NCI-H2196 (cell line): ENCODE results near the gene BRMS1.
A peak's percentile ranks its signal among the peaks of the same experiment; 100 is the strongest.
"Not testable (repeated sequence)": the region's sequence is repeated elsewhere in the genome, so short reads cannot be mapped to it uniquely, and the experiment has no call there.

Source experiments
- DNase-seq: peaks from one replicate; lab custom pipeline; 2025; ENCODE audit not compliant: unreplicated experiment; lab: John Stamatoyannopoulos, UW

Gene BRMS1

DNA sequence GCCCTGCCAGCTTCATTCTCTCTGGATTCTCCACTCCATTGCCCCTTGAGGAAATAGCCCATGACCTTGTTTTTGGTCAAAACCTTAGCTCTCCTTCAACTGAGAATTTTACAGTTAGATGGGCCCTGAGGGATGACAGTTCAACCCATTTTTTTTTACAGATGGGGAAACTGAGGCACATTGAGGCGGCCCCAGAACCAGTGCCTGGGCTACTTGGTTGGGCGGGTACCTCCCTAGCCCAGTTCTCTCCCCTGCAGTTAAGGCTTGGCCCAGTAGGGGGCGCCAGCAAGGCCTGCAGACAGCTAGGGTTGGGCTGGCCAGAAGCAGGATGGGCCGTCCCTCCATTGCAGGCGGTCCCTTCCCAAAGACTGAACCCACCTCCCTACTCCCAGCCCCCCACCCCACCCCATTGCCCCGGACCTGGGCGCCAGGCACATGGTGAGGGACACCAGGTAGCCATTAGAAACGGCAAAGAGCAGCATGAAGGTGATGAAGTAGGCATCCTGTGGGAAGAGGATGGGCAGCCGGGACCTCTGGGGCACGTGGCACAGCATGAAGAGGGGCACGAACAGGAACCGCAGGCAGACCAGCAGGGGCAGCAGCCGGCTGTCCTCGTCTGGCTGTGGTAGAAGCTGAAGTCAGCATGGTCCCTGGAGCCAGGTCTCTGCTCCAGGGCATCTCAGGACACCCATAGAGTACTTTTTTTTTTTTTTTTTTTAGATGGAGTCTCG is 19.1 kb upstream of the BRMS1 start:
- peak; percentile 27 for DNase-seq

DNA sequence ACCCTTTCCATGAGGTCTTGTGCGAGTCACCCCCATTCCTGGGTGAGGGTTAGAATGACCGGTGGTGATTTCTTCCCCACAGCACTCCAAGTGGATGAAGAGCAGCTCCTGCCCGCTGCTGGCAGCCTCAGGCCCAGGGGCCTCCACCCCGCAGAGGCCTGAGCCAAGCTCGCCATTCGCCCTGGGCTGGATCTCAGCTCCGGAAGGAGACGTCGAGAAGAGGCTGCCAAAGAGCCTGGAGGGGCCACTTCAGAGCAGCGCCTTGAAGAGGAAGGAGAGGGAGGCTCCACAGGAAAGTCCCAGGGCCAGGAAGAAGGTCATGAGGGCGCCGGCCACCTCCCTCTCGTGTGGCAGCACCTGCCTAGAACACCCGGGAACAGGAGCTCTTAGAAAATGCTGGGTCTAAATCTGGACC is 18.3 kb upstream of the BRMS1 start:
- DNase-seq = peak; percentile 27

DNA sequence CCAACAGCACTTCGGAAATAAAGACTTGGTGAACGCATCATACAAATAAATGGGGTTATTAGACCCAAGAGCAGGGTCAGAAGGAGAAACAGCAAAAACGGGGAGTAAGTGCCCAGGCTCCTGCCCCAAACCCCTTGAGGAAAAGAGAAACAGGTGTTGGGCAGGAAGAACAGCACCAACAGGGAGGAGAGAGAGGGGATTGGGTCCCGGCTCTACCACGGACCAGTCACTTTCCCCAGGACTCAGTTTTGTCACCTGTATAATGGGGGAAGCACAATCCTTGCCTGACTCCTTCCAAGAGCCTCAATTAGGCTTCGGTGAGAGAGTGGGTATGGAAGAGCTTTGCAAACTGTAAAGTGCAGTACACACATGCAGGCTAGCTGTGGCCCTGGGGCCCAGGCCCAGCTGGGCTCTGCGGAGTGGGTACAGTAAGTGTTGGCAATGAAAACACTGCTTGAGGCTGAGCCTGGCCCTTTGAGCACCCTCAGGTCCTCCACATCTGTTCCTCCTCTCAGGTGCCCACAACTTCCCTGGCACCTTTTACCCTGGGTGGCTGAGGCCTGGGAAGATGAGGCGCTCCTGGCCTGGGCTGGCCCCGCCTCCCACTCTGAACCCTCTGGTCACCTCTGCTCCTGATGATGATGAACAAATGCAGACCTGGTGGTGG is 17.7 kb upstream of the BRMS1 start:
- no peak for DNase-seq

DNA sequence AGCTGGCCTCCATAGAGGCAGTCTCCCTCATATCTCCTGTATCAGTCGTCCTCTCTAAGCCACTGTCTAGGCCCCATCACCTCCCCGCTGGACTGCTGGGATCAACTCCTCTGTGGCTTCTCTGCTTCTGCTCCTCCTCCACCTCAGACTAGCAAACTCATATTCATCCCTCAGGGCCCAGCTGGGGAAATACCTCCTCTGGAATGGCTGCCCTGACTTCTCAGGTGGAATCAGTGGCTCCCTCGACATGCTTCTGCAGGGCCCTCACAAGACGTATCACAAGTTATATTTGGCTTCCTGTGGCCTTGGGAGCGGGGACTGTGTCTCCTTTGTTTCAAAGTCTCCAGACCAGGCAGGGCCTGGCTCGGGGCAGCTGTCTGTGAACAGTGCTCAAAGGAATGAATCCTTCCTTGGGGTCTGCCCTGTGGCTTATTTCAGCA is 16.6 kb upstream of the BRMS1 start:
- no peak for DNase-seq

DNA sequence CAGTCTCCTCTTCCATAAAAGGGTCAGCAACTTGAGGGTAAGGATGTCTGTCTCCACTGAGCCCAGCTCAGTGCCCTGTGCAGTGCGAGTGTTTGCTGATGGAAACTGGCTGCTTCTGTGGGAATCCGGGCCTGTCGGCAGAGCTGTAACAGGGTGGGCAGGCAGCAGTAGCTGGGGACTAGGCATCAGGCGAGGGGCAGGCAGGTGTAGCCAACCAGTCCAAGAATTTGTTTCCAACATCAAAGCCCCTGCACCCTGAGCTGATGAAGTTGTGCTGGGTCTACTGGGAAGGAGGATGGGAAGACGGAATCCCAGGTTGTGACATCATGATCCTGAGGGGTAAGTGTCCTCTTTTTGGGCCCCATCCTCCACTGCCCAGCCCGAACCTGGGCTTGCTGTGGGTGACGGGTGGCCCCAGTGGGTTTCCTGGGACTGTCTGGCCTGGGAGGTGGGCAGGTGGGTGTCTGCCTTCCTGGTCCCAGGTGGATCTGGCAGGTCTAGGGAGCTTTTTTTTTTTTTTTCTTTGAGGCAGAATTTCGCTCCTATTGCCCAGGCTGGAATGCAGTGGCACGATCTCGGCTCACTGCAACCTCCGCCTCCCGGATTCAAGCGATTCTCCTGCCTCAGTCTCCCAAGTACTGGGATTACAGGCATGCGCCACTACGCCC is 15.6 kb upstream of the BRMS1 start:
- DNase-seq = no peak

DNA sequence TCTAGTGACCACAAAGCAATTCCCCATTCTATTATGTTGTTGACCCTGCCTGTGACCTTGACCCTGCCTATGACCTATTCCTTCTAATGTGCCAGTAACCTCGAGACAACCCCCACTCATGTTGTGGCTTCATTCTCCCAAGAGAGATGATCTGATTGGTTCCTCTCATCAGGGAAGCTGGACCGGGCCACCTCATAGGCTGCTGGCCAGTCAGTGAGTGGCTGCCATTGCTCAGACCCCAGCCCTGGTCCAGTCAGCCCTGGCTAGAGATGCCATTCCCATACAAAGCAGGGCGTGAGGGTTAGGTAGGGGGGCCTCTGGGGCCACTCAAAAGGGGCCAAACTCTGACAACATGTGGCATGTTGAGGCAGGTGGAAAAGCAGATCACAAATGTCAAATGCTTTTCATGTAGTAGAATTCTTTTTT is 14.8 kb upstream of the BRMS1 start:
- DNase-seq = no peak

DNA sequence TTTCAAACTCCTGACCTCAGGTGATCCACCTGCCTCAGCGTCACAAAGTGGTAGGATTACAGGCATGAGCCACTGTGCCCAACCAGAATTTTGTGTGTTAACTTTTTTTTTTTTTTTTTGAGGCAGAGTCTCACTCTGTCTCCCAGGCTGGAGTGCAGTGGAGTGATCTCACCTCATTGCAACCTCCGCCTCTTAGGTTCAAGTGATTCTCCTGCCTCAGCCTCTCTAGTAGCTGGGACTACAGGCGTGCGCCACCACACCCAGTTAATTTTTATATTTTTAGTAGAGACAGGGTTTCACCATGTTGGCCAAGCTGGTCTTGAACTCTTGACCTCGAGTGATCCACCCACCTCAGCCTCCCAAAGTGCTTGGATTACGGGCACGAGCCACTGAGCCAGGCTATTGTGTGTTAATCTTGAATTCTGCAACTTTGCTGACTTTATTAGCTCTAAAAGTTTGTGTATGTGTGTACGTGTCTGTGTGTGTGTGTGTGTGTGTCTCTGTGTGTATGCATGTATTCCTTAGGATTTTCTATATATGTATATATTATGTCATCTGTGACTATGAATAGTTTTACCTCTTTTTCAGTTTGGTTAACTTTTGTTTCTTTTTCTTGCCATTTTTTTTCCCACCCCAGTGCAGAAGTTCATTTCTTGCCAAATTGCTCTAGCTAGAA is 5.8 kb upstream of the BRMS1 start:
- not testable (repeated sequence) for DNase-seq

DNA sequence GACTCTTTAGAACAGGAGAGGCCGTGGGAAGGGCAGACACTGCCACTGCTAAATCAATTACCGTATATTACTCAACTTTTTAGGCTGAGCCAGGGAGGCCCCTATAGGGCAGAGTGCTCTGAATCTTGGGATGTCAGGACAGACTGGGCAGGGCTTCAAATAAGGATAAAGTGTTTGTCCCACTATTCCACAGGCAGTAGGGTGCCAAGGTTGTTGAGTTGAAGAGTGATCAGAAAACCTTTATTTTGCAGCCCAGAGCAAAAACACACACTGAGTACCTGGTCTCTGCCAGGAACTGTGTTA is 4.1 kb upstream of the BRMS1 start:
- DNase-seq = no peak

DNA sequence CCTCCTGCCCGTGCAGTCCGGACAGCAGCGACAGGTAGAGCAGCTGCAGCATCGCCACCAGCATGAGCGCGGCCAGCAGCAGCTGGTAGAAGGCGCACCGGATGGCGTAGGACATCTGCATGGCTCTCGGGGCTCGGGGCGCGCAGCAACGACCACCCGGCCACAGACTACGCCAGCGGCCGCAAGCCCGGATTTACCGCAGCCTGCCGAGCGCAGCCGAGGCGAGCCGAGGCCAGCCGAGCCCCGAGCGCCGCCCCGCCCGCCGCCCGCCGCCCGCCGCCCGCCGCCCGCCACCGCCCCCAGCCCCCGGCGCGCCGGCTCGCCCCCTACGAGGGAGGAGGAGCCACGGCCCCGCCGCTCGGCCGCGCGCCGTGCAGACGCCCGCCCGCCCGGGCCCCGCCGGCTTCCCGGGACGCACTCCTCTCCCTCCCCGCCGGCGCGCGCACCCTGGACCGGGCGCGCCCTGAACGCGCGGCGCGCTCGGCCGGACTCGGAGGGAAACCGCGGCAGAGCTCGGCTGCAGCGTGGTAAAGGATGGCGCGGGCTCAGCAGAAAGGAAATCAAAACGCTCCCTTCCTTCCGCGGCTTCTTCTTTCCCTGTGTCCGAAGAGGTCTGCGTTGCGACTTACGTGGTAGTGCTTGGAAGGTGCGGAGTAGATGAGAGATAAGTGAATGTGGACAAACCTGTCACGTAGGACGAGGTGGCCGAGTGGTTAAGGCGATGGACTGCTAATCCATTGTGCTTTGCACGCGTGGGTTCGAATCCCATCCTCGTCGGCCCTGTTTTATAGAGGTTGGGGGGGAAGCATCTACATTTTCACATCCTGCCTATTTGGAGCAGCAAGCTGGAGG is 2.7 kb upstream of the BRMS1 start, which contains the start of gene B4GAT1:
Gene B4GAT1, minus strand, starts transcription at position 205 of the 852 bp plus-strand sequence. Its CDS starts 84 bp downstream, at position 121.
- peak; percentile 83 for DNase-seq

DNA sequence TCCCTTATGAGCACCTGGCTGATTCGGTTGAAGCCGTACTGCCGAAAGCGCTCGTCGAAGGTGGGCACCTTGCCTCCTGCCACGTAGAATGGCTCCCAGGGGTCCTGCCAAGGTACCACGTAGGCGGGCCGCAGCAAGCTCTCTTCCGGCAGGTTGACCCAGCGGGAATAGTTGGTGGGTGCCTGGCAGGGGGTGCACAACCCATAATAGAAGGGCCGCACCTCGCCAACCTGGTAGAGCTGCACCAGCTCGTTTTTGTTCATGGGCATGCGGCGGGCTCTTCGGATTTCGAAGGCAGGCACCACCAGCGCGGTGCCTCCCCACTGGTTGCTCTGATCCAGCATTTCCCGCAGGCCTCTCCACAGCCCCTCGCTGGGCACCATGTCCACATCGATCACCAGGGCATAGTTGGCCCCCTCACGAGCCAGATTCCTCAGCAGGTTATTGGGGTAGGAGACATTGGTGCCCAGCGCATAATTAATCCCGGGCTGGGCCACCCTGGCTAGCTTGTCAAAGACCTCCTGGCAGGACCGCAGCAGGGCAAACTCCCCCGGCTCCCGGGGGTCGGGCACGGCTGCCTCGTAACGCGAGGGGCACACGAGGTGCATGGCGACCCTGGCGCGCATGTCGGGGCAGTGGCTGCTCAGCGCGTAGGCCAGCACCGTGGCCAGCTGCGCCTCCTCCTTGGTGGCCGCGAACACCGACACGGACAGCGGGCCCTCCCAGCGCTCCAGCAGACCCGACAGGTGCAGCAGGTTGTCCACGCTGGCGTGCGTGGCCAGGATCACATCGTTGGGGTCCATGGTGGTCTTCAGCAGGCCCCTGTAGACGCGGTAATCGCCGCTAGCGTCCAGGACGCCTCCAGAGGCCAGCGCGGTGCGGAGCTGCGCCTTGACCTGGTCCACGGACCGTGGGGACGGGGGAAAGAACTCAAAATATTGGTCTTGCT is 1.8 kb upstream of the BRMS1 start:
- no peak for DNase-seq

DNA sequence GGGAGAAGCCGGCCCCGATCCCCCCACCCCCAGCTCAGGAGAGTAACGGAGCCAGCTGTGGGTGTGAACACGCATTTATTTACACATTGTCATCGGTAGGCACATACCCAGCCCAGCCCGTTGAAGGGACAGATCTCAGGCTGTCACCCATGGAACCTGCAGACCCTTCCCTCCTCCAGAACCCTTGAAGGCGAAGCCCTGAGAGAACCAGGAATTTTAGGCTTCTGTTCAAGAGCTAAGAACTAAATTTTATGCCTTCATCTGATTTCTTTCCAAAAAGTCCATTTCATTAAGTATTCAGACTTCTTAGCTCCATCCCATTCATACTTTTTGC is 379 bp upstream of the BRMS1 start:
- DNase-seq = no peak

DNA sequence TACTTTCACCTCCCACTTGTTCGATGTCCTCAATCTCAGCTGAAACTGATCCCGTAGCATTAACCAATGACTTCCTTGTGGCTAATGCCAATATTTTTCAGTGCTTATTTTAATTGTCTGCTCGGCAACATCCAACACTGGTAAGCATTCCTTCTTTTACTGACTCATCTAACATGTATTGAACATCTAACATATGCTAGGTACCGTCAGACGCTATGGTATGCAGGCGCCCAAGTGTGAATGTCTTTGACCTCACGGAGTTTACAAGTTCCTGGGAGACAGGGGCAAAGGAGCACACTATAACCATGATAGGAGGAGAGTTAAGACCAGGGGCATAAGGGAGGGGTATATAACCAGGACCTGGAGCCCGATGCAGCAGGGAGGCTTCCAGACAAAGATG is 1.7 kb downstream of the BRMS1 start:
- DNase-seq = no peak

DNA sequence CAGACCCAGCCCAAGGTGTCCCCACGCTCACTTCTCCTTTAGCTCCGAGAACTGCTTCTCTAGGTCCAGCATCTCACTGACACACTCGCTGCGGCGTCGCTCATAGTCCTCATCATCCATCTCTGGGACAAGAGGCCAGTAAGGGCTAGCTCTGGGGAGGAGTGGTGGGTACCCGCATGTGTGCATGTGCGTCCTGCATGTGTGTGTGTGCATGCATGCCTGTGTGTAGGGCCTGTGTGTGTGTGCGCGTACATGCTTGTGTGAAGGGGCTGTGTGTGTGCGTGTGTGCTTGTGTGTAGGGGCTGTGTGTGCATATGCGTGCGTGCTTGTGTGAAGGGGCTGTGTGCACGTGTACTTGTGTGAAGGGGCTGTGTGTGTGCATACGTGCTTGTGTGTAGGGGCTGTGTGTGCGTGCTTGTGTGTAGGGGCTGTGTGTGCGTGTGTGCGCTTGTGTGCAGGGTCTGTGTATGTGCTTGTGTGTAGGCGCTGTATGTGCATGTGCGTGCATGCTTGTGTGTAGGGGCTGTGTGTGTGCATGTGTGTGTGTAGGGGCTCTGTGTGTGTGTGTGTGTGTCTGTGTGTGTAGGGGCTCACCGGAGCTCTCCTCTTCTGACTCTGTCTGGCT is 3.3 kb downstream of the BRMS1 start:
- no peak for DNase-seq

DNA sequence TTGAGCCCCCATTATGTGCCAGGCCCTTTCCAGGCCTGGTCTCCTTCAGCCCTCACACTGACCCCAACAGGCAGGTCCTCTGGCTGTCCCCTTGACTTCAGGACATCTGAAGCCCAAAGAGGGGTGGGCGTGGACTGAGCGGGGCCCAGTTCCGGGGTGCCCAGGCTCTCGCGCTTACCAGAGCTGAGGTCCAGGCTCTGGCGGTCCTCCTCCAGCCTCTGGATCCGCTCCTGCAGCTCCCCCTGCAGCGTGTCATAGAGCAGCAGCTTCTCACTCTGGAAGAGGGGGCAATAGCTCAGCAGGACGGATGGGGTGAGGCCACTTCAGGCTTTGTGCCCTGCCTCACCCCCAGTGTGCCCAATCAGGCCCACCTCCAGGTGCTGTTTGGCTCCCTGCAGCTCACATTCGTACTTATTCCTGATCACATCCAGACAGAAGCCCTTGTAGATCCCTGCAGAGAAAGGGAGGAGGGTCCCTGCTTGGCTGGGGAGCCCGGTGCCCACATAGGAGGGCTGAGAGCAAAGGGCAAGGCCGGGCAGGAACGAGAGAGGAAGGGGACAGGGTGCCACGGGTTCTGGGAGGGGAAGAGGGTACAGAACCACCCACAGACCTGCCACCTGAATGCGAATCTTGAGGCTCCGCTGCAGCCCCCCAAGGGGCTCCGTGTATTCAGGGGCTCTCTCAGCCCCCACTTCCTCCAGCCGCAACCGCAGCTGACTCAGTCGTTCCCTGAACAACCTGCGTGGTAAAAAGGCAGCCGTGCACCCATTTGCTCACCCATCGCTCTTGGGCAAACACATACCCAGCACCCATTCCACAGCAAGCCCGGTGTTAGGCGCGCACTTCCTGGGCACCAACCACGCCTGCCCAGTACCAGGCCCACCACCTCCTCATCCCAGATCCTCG is 4.1 kb downstream of the BRMS1 start:
- no peak for DNase-seq

DNA sequence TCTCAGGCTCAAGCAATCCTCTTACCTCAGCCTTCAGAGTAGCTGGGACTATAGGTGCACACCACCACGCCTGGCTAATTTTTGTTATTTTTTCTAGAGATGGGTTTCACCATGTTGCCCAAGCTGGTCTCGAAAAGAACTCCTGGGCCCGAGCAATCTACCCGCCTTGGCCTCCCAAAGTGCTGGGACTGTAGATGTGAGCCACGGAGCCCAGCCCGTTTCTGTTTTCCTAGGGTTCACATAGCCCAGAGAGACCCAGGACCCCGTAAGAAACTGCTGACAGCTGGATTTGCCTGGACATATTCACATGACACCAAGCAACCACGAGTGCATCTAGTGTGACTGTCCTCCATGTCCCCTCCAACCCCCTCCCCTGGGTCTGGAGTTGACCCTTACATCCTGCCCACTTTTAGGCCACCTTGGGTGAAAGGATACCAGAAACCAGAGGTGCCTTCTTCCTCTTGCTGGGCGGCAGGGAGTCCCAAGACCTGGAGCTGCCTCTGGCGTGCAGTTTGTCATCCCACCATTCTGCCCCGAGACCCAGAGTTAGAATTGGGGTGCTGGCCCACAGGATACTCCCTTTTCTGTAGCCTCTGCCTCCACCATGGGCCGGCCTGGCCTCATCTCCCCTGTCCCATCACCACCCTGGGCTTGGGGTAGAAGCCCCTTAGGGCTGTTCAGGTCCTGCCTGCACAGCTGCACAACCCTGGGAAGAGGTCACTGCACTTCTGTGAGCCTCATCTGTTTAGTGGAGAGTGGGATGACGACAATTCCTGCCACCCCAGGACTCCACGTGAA is 5.0 kb downstream of the BRMS1 start:
- no peak for DNase-seq

DNA sequence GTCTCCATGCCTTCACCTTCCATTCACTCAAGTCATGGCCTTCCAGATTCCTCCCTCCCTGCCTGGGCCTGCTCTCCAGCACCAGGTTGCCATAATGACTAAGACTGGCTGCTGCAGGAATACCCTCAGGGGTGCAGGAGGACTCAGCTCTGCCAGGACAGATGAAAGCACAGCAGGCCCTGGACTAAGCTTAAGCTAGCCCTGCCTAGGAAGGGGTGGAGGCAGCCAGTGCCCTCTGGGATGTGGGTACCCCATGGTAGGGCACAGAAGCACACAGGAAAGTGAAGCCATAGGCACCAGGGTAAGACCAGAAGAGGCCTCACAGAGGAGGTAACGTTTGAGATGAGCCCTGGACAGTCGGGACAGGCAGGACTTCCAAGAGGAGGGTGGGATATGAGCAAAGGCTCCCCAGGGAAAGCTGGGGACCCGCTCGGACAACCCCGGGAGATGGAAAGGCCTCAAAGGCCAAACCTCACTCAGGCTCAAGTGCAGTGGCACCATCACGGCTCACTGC is 5.7 kb downstream of the BRMS1 start:
- no peak for DNase-seq
